Activated CD4-positive, alpha-beta T cell treated with anti-CD3 and anti-CD28 coated beads, Interleukin-2, amount 10 ng/mL, durations not matched to agents 24 days and 14 days (primary cell): ENCODE data around the gene GRK1. TPM values are rescaled to one million over a fixed set of nuclear protein-coding genes. Genes with fewer than 3 reads are reported as not detected.
"Not testable (repeated sequence)": the region's sequence is repeated elsewhere in the genome, so short reads cannot be mapped to it uniquely, and the experiment has no call there.

Experiments
- DNase-seq: peaks from one replicate; pipeline ENCODE4 v3.0.0; 2022
- H3K27ac Mint-ChIP-seq: one replicate; pipeline ENCODE4 v1.8.0; 2022; ENCODE audit warnings: mild to moderate bottlenecking, mixed read lengths
- H3K27me3 Mint-ChIP-seq: one replicate; pipeline ENCODE4 v1.8.0; 2022; ENCODE audit warnings: mixed read lengths
- H3K36me3 Mint-ChIP-seq: one replicate; pipeline ENCODE4 v1.8.0; 2022; ENCODE audit warnings: low read depth, mild to moderate bottlenecking, mixed read lengths
- H3K4me1 Mint-ChIP-seq: one replicate; pipeline ENCODE4 v1.8.0; 2021; ENCODE audit warnings: mixed read lengths
- H3K4me3 Mint-ChIP-seq: one replicate; pipeline ENCODE4 v1.8.0; 2022; ENCODE audit warnings: mild to moderate bottlenecking, moderate library complexity, mixed read lengths
- H3K9me3 Mint-ChIP-seq: one replicate; pipeline ENCODE4 v1.8.0; 2021; ENCODE audit warnings: mixed read lengths
- intact Hi-C: fragments of 100-400 bp; cut with micrococcal nuclease; formaldehyde crosslinking; loops from one replicate; pipeline ENCODE4 v1.15.1; 2023
- total RNA-seq: library from RNA; stranded (reverse); gene quantifications from 2 replicates; pipeline ENCODE4 v1.2.3, GENCODE V29; 2022

The GRK1 gene
- total RNA-seq, 1 donor from 2014 or later = 0.07 TPM

DNA sequence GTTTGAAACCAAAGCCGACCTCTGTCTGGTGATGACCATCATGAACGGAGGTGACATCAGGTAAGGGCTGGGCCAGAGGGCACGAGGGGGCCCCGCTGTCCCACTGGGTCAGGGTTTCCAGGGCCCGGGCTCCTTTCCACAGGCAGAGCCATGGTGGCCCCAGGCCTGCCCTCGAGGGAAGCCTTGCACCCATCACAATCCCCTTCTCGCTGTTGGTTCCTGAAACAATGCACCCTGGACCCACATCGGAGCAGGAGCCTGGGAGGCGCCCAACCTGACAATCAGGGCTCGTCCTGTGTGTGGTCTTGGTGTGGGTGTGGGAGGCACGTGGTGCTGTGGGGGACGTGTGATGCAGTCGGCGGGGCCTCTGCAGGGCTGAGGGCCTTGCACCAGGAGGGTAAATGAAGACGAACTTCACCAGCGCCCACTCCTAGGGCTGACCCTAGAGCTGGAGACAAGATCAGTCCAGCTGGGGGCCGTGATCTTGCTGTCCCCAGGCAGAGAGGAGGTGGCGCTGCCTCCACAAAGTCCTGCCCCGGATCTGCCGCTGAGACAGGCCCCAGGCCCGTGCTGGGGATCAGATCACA lies 2.8 kb downstream of the GRK1 start:
- H3K27me3 Mint-ChIP-seq = no peaks in the 10 kb centered on the region
- intact Hi-C loops = no loop called here
- no peak for DNase-seq
- peaks cover 4% of the 10 kb centered on the region for H3K9me3 Mint-ChIP-seq
- H3K36me3 Mint-ChIP-seq = no peaks in the 10 kb centered on the region
- no peak overlapping the region for H3K4me3 Mint-ChIP-seq
- no peak overlapping the region for H3K27ac Mint-ChIP-seq
- peaks cover 3% of the 10 kb centered on the region for H3K4me1 Mint-ChIP-seq

DNA sequence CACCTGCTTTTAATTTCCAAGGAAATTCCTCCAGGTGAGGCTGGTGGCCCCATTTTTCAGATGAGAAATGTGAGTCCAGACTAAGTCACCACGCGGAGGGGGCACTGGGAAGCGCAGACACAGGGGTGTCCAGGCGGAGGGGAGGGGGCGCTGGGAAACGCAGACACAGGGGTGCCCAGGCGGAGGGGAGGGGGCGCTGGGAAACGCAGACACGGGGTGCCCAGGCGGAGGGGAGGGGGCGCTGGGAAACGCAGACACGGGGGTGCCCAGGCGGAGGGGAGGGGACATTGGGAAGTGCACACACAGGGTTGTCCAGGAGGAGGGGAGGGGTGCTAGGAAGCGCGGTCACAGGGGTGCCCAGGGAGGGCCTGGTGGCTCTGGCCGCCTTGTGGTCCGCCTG lies 3.5 kb downstream of the GRK1 start:
- Mint-ChIP-seq H3K4me1 (peaks cover 3% of the 10 kb centered on the region), H3K36me3 (no peaks in the 10 kb centered on the region), H3K27ac (no peak overlapping the region), H3K4me3 (no peak overlapping the region), H3K27me3 (no peaks in the 10 kb centered on the region), H3K9me3 (peaks cover 4% of the 10 kb centered on the region)
- intact Hi-C loops = no loop called here
- no peak for DNase-seq

DNA sequence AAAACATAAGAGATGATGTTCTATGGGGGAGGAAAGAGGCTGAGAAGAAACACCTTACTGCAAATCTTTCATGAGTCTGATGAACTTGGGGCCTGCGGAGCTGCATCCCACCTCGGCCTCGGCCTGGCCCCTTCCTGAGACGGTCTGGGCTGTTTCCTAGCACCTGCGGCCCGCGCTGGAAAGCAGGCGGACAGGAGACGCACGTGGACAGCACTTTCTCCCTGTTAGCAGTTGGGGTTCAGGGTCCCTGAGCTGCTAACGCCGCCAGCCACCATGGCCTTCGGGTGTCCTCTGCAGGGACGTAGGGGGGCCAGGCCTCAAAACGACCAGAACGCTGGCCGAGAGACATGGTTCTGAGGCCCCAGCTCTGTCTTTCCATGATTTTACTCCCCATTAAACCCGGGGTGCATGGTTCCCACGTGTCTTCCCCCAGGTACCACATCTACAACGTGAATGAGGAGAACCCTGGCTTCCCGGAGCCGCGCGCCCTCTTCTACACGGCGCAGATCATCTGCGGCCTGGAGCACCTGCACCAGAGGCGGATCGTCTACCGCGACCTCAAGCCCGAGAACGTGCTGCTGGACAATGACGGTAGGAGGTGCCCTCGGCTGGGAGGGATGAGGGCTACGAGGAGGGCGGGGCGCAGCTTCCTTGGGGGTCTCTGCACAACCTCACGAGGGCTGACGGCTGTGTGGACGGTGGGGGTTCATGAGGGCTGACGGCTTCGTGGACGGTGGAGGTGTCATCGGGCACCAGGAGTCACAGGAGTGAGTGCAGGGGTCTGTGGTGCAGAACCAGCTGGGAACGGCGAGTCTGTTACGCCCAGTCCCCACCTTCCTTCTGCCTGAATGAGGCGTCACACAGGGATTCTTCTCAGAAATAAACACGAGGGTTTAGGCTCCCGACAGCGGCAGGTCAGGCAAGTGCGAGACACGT lies 4.3 kb downstream of the GRK1 start:
- intact Hi-C loops = no loop called here
- no peaks in the 10 kb centered on the region for H3K36me3 Mint-ChIP-seq
- H3K4me3 Mint-ChIP-seq = no peak overlapping the region
- no peak for DNase-seq
- H3K27me3 Mint-ChIP-seq = no peaks in the 10 kb centered on the region
- H3K27ac Mint-ChIP-seq = no peak overlapping the region
- H3K9me3 Mint-ChIP-seq = peaks cover 4% of the 10 kb centered on the region
- H3K4me1 Mint-ChIP-seq = peaks cover 3% of the 10 kb centered on the region

DNA sequence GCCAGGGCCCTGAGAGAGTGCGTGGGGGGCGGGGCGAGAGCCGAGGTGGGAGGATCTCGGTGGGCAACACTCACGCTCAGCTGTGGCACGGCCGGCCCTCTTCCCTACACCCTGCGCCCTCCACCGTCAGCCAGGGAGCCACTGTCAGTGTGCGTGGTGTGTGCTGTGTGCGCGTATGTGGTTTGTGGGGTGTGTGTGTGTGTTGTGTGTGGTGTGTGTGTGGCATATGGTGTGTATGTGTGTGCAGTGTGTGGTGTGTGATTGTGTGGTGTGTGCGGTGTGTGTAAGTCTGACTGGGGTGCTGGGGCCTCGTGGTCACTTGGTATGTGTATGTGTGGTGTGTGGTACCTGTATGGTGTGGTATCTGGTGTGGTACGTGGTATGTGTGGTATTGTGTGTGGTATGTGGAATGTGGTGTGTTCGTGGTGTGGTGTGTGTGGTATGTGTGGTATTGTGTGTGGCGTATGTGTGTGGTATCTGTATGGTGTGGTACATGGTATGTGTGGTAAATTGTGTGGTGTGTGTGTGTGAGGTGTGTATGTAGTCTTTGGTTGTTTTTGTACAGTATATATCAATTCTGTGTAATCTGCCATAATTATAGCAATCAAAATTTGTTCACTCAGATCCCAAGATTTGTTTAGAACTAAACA lies 5.1 kb downstream of the GRK1 start:
- Mint-ChIP-seq H3K36me3 (no peaks in the 10 kb centered on the region), H3K4me1 (peaks cover 3% of the 10 kb centered on the region), H3K4me3 (no peak overlapping the region), H3K9me3 (peaks cover 4% of the 10 kb centered on the region), H3K27me3 (no peaks in the 10 kb centered on the region), H3K27ac (no peak overlapping the region)
- DNase-seq = no peak
- intact Hi-C loops = no loop called here

DNA sequence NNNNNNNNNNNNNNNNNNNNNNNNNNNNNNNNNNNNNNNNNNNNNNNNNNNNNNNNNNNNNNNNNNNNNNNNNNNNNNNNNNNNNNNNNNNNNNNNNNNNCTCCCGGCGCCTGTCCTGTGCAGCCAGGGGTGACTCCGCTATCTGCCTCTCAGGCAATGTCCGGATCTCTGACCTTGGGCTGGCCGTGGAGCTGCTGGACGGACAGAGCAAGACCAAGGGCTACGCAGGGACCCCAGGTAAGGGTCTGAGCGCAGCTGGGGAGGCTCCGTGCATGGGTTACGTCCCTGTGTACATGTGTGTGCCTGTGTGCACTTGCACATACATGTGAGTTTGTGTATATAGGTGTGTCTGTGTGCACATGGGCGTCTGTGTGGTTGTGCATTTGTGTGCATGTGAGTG lies 55.9 kb downstream of the GRK1 start:
- peaks cover 7% of the 10 kb centered on the region for H3K4me1 Mint-ChIP-seq
- H3K9me3 Mint-ChIP-seq = no peaks in the 10 kb centered on the region
- H3K27me3 Mint-ChIP-seq = no peaks in the 10 kb centered on the region
- H3K4me3 Mint-ChIP-seq = no peak overlapping the region
- intact Hi-C loops = no loop called here
- H3K27ac Mint-ChIP-seq = no peak overlapping the region
- no peak for DNase-seq
- peaks cover 3% of the 10 kb centered on the region for H3K36me3 Mint-ChIP-seq

DNA sequence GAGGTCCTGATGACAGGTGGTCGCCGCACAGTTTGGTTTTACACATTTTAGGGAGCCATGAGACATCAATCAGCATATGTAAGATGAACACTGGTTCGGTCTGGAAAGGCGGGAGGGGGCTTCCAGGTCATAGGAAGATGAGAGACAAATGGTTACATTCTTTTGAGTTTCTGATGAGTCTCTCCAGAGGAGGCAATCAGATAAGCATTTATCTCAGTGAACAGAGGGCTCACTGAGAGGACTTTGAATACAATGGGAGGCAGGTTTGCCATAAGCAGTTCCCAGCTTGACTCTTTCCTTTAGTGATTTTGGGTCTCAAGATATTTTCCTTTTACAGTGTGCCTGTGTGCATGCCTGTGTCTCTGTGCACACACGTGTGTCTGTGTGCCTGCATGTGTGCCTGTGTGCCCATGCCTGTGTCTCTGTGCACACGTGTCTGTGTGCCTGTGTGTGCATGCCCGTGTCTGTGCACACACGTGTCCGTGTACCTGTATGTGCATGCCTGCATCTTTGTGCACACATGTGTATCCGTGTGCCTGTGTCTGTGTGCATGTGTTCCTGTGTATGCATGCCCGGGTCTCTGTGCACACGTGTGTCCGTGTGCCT lies 56.5 kb downstream of the GRK1 start:
- H3K27ac Mint-ChIP-seq = no peak overlapping the region
- peak overlapping the region; percentile 13 for H3K4me3 Mint-ChIP-seq
- DNase-seq = no peak
- peaks cover 3% of the 10 kb centered on the region for H3K36me3 Mint-ChIP-seq
- no peaks in the 10 kb centered on the region for H3K9me3 Mint-ChIP-seq
- intact Hi-C loops = no loop called here
- H3K27me3 Mint-ChIP-seq = peaks cover under 1% of the 10 kb centered on the region
- peaks cover 7% of the 10 kb centered on the region for H3K4me1 Mint-ChIP-seq

DNA sequence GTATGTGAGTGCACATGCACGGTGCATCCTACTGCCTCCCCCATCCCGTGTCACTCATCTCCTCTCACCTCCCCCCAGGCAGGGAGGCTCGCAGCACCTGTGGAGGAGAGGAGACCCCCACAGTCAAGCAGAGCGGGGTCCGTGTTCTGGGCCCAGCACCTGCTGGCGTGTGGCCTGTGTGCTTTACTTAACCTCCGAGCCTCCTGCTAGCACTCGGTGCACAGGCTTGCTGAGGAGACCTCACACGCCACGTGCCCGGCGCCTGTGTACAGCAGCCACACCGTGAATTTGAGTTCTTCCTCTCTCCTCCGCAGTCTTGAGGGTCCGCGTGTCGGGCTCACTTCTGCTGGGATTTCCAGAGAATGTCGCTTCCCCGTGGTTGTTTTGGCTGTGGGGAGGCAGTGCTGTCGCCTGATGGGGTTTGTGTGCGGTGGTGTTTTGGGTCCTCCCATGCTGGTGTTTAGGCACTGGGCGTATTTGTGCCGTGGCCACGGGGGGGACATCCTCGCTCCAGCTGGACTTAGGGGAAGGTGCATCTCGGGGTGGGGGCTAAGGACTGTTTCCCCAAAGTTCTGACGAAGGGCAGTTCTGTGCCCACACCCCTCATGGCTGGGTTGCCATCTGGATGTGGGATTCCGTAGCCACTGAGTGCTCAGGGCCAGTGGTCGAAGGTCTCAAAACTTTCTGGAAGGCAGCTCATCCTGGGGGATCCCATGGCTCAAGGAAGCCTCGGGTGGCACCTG lies 57.2 kb downstream of the GRK1 start:
- H3K27ac Mint-ChIP-seq = peak overlapping the region; percentile 87
- intact Hi-C loops = no loop called here
- DNase-seq = no peak
- H3K27me3 Mint-ChIP-seq = peaks cover 2% of the 10 kb centered on the region
- H3K4me1 Mint-ChIP-seq = peaks cover 7% of the 10 kb centered on the region
- peaks cover 3% of the 10 kb centered on the region for H3K36me3 Mint-ChIP-seq
- no peaks in the 10 kb centered on the region for H3K9me3 Mint-ChIP-seq
- H3K4me3 Mint-ChIP-seq = peak overlapping the region; percentile 80

DNA sequence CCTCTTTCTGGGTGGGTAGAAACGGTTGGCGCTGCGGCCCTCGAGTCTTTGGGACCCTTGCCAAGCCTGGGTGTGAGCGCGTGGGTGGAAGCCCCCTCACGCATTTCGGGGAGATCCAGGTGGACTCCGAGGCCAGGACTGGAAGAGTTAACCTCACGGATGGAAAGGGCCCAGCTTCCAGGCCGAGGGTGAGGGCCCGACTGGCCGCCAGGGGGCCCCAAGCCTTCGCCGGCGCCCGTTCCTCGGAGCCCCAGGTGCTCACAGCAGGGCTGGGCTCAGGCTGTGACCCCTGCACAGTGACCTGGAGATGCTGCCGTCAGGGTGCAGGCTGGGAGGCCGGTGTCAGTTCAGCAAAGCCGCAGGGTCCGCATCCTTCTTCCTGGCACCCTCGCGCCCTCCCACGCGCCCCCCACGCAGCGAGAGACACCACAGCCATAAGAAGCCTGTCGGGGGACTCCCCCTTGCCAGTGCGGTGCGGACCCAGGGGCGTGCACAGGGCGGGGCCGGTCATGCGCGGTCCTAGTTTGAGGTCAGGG lies 57.8 kb downstream of the GRK1 start:
- DNase-seq = peak; percentile 96
- H3K27me3 Mint-ChIP-seq = peaks cover 4% of the 10 kb centered on the region
- intact Hi-C loops = no loop called here
- H3K4me3 Mint-ChIP-seq = peak overlapping the region; percentile 80
- no peaks in the 10 kb centered on the region for H3K9me3 Mint-ChIP-seq
- peaks cover 7% of the 10 kb centered on the region for H3K4me1 Mint-ChIP-seq
- peaks cover 3% of the 10 kb centered on the region for H3K36me3 Mint-ChIP-seq
- H3K27ac Mint-ChIP-seq = peak overlapping the region; percentile 87

DNA sequence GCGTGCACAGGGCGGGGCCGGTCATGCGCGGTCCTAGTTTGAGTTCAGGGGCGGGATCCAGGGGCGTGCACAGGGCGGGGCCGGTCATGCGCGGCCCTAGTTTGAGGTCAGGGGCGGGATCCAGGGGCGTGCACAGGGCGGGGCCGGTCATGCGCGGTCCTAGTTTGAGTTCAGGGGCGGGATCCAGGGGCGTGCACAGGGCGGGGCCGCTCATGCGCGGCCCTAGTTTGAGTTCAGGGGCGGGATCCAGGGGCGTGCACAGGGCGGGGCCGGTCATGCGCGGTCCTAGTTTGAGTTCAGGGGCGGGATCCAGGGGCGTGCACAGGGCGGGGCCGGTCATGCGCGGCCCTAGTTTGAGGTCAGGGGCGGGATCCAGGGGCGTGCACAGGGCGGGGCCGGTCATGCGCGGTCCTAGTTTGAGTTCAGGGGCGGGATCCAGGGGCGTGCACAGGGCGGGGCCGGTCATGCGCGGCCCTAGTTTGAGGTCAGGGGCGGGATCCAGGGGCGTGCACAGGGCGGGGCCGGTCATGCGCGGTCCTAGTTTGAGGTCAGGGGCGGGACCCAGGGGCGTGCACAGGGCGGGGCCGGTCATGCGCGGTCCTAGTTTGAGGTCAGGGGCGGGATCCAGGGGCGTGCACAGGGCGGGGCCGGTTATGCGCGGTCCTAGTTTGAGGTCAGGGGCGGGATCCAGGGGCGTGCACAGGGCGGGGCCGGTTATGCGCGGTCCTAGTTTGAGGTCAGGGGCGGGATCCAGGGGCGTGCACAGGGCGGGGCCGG lies 58.5 kb downstream of the GRK1 start:
- H3K36me3 Mint-ChIP-seq, H3K4me1 Mint-ChIP-seq, H3K9me3 Mint-ChIP-seq, H3K27me3 Mint-ChIP-seq, intact Hi-C loops: not testable (repeated sequence)
- DNase-seq = peak; percentile 87
- Mint-ChIP-seq H3K4me3 (peak overlapping the region; percentile 80), H3K27ac (peak overlapping the region; percentile 87)

DNA sequence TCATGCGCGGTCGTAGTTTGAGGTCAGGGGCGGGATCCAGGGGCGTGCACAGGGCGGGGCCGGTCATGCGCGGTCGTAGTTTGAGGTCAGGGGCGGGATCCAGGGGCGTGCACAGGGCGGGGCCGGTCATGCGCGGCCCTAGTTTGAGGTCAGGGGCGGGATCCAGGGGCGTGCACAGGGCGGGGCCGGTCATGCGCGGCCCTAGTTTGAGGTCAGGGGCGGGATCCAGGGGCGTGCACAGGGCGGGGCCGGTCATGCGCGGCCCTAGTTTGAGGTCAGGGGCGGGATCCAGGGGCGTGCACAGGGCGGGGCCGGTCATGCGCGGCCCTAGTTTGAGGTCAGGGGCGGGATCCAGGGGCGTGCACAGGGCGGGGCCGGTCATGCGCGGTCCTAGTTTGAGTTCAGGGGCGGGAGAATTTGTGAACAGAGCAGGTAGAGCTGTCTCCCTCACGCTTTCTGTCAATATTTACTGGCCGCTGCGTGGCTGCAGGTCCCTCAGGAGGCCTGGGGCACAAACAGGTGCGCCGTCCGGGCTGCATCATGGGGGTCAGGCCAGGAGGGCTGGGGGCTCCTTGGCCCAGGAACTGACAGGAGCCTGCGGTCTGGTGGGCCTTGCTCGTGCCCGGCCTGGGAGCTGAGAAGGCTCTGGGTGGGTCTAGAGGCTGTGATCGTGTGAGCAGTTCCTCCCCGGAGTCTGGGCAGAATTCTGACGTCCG lies 59.2 kb downstream of the GRK1 start:
- H3K27ac Mint-ChIP-seq = peak overlapping the region; percentile 58
- H3K36me3 Mint-ChIP-seq, intact Hi-C loops, H3K4me1 Mint-ChIP-seq, H3K9me3 Mint-ChIP-seq, H3K27me3 Mint-ChIP-seq: not testable (repeated sequence)
- H3K4me3 Mint-ChIP-seq = peak overlapping the region; percentile 65
- DNase-seq = peak; percentile 83

DNA sequence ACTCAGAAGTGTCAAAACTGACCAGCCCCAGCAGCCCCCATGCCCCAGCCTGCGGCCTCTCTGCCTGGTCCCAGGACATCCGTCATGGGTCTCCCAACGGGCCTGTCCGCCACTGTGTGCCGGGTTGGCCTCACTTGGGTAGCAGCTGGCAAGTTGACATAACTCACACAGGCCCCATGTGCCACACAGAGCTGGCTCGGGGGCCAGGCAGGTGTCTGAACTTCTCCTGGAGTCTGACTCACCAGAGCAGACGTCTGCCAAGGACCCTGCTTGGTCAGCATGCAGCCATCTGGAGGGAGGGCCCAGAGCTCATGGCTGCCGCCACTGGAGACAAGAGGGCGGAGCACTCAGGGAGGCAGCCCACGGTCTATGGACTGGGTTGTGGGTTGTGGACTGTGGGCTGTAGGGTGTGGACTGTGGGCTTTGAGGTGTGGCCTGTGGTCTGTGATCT lies 60.0 kb downstream of the GRK1 start:
- H3K4me3 Mint-ChIP-seq = peak overlapping the region; percentile 65
- intact Hi-C loops = no loop called here
- DNase-seq = peak; percentile 67
- H3K4me1 Mint-ChIP-seq = peaks cover 7% of the 10 kb centered on the region
- peaks cover 4% of the 10 kb centered on the region for H3K27me3 Mint-ChIP-seq
- H3K27ac Mint-ChIP-seq = no peak overlapping the region
- peaks cover 3% of the 10 kb centered on the region for H3K36me3 Mint-ChIP-seq
- H3K9me3 Mint-ChIP-seq = no peaks in the 10 kb centered on the region

DNA sequence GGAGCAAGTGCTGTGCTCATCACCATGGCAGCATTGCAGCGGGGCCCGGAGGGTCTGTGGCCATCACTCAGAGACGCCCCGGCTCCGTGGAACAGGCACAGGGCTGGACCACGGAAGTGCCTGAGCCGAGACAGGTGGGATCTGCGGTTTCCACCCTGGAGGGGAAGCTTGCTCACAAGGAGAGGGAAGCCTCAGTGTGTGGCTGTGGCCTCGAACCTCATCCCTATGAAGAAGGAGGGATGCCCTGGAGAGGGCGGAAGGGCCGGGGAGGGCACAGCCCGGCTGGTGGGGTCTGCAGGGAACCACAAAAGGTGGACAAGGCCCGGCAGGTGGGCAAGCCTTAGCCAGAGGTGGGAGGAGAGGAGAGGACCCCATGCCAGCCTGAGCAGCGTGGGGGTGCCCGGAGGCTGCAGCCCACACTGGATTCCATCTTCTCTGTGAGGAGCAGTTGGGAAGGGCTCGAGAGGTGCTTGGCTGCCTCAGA lies 61.6 kb downstream of the GRK1 start:
- no peak for DNase-seq
- peaks cover 3% of the 10 kb centered on the region for H3K36me3 Mint-ChIP-seq
- H3K9me3 Mint-ChIP-seq = no peaks in the 10 kb centered on the region
- H3K27ac Mint-ChIP-seq = no peak overlapping the region
- intact Hi-C loops = no loop called here
- no peak overlapping the region for H3K4me3 Mint-ChIP-seq
- peaks cover 5% of the 10 kb centered on the region for H3K4me1 Mint-ChIP-seq
- peaks cover 4% of the 10 kb centered on the region for H3K27me3 Mint-ChIP-seq
